NK-92 (cell line): Measurements from ENCODE around the gene MAGI1.
"Not testable (repeated sequence)": the region's sequence is repeated elsewhere in the genome, so short reads cannot be mapped to it uniquely, and the experiment has no call there.

Experiments
- DNase-seq: peaks from one replicate; lab custom pipeline; 2025; ENCODE audit not compliant: unreplicated experiment; lab: John Stamatoyannopoulos, UW

MAGI1 gene

DNA sequence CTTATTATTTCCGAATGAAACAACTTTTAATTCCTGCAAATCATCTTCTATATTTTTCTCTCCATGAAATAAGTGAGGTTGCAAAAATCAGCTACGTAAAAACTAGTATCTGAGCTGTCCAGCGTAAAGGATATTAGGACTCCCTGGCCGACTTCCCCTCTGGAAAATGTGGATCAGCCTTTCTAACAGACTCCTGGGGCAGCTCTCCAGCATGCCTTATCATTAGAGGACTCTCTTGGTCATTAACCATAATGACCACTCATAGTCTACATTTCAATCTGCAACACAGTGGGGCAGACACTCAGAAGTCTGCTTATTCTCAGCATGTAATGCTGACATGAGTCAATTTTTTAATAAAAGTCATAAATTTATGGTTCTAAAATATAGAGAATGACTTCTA lies 130.1 kb downstream of the MAGI1 start:
- no peak for DNase-seq

DNA sequence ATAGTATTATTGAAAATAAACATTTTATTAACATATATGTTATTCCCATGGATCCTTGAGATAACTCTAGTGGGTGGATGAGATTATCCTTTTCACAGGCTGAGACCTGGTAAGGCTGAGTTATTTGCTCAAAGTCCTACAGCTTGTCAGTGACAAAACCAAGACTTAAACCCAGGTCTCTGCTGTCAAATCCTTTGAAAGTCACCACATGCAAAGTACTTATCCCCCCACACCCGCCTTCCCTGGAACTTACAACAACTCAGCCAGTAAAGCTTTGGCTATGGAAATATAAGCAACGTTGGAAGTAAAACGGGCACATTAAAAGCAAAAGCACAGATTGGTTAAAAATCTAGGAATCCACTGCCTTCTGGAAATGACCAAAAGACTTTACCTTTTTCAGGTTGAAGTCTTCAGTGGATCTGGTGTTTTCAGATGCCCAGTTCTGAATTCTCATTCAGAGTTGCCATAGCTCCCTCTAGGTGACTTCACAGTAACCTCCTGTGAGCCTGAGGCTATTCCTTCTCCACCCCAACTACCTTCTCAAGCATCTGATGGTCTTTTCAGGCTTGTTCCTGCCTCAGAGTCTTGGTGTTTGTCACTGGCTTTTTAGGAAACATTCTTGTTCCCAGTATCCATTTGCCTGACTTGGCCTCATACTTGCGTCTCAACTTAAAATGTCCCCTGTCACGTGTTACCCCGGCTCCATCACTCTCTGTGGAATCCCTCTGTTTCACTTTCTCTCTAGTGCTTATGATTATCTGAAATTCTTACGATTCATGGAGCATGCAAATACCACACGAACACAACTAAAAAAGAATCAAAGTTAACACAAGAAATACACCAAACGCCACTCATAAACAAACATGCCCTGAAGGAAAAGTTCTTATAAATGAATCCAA lies 131.2 kb downstream of the MAGI1 start:
- no peak for DNase-seq

DNA sequence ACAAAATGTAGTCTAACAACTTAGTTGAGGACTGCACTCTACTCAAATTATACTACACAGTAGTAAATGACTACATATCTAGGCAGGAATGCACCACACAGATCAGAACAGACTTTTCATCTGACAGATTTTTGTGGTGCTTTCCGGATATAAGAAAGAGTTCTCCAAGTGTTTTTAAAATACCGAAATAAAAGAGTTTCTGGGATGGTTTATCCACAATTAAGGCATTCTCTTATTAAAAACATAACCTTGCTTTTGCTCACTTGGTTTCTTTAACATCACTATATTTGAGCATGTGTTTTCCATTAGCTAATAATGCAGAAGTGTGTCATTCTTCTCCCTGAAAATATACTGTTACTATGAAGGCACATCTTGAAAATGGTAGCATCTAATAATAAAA lies 132.9 kb downstream of the MAGI1 start:
- no peak for DNase-seq

DNA sequence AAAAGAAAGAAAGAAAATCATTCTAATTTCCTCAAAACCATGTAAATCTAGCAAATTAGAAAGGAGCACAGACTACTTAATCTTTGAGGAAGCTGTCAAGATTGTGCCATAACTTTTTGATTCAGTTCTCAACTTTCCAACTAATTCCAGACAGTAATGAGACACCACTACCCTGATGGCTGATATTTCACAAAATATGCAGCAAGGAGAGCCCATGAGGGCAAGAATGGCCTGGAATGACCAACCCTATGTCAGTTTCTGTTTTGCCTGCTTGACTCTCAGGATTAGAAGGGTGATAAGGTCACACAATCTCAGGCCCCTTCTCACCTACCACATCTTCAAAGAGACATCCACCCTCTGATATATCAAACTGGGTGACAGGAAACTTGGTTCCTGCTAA lies 134.7 kb downstream of the MAGI1 start:
- no peak for DNase-seq

DNA sequence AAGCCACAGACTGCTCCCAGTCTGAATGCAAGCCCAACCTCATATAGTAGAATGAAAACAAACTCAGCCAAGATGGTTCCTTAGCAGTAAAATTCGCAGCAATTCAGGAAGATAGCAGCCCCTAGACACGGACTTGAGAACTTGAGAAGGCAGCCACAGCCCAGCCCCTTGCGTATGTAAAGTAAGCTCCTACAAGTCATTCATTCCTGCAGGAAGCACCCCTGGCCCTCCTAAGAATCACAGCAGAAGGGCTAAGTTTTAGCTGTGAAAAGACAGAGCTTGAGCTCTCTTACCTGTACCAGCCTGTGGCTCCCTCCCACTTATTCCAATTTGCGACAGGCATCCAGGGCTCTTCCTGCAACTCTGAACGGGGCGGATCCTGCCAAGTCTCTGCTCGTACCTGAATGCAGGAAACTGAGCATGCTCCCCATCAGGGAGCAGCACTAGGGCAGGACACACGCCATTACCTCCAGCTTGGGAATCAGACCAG lies 136.4 kb downstream of the MAGI1 start:
- DNase-seq = no peak

DNA sequence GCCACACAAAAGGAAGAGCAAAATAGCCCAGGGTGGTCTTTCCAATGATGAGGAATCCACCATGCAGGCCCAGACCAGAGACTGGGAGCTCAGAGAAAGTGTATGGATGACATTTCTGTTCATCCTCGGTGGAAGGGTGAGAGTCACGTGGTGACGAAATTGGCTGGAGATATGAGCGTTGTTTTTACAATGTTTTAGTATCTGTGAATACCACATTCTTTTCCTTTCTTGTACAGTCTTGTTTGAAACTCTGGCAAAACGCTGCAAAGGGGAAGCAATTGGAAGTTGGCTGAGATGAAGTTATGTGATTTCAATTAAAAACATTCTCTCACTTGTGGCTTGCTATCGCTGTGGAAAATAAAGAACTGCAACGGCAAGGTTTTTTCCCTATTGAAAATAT lies 137.5 kb downstream of the MAGI1 start:
- DNase-seq = no peak

DNA sequence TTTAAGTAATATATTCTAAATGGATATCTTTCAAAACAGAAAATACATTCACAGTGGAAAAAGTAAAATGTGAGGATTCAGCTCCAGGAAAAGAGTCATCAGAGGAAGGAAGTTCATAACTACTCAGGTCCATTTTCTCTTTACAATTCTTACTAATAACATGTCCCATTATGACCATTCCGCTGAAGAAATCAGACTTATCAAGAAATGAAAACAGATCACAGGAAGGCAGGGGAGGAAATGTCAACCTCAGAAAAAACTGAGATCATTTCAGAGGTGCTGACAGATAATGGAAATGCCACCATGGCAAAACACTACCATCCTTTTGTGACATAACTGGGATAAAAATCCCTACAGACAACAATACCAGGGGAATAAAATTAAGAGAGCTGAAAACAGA lies 139.5 kb downstream of the MAGI1 start:
- no peak for DNase-seq

DNA sequence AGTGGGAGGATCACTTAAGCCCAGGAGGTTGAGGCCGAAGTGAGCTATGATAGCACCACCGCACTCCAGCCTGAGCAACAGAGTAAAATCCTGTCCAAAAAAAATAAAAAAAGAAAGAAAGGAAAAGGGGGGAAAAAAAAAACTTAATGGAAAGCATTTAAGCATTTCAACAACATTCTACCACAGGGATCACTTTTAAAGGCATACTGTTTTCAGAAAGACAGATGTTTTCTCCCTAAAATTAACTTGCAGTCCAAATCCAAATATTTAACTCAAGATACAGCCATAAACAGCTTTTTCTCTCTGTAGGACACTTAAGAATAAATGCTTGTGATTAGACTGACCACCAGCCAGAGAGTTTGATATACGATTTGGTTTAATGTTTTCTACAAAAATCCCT lies 141.0 kb downstream of the MAGI1 start:
- no peak for DNase-seq

DNA sequence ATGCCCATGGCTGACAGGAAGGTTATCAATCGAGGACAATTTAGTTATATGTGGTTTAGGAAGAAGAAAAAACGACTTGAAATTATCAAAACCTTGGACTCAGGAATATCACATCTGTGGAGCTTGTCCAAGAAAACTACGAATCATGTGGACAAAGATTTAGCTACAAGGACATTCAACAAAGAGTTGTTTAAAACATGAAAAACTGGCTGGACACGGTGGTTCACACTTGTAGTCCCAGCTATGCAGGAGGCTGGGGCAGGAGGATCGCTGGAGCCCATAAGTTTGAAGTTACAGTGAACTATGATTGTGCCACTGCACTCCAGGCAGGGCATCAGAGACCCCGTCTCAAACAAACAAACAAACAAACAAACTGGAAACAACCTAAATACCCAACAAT lies 142.4 kb downstream of the MAGI1 start:
- no peak for DNase-seq

DNA sequence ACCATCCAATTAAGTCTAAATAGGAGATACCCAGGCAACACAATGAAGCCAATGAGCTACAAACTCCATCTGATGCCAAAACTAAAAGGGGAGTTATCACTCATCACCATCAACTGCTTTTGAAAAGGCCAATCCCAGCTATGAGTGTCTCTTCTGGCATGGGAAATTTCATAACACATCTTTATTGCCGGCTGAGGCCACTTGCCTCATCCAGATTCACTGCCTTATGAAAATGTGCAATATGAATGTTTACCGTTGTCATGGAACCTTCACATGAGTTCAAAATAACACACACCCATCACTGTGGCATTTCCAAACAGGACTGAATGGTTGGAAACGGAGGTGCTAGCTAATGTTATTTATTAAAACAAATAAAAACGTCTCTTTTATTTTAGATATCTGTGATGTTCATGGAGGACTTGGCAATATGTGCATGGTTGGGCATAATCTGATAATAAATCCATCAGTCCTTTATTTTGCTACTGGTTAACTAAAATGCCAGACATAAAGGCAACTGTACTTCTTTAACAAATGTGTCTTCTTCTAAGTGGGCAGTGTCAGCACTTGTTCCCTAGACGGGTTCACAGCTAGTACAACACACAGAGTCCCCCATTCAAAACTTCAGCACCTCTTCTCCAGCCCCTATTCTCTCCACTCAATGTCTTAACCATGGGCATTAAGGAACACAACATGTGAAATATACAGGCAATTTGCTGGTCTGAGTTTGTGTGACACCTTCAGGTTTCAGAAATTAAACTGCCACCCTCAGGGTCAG lies 143.9 kb downstream of the MAGI1 start:
- DNase-seq = no peak

DNA sequence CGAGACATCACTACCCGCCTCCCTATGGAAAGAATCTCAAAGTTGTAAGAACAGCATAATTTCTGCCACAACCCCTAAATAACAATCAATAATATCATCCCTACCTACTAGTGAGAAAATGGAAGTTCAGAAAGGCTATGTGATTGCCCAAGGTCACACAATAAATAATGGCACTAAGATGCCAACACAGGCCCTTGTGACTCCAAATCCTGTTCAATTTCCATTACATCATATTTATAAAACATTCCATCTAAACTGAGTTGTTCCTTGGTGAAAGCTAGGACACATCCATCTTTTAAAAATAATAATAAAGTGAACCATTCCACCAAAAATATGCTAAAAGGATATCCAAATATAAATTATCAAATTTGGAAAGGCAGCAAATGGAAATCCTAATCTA lies 144.6 kb downstream of the MAGI1 start:
- DNase-seq = no peak

DNA sequence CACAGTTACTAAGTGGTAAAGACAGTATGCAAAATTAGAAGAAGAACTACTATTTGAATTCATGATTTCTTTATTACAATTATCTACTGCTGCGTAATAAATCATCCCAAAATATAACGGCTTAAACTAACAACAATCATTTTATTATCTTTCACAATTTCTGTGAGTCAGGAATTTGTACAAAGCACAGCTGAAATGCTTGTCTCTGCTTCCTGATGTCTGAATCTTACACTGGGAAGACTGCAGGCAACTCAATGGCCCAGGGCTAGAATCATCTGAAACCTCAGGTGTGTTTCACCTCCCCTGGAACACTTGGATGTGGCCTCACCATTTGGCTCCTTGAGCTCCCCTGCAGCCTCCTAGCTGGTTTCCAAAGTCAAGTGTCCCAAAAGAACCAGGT lies 145.1 kb downstream of the MAGI1 start:
- DNase-seq = no peak

DNA sequence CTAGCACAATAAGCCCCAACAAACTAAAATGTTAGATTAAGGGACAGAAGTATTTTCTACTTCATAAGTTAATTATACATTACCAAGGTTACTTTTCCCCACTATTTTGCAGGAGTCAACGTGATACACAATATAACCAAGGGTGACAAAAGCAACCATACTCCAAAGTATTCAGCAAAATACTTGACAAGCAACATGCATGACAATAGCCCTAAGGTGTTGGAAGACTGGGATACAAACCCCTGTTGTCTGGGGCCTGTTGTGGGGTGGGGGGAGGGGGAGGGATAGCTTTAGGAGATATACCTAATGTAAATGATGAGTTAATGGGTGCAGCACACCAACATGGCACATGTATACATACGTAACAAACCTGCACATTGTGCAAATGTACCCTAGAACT lies 147.2 kb downstream of the MAGI1 start:
- not testable (repeated sequence) for DNase-seq

DNA sequence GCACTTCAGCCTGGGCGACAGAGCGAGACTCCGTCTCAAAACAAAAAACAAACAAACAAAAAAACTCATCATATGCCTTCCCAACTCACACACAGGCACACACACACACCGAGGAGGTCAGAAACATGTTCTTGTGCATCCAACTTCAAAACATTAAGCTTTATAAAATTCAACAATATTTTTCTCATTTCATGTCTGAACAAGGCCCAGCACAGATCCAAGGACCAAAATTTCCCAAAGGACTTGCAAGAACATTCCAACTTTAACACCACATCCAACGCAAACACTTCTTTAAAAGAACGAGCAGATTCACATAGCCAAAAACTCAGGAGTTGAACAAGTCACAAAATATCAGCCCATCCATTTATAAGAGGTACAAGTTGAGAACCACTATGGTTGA lies 148.4 kb downstream of the MAGI1 start:
- no peak for DNase-seq

DNA sequence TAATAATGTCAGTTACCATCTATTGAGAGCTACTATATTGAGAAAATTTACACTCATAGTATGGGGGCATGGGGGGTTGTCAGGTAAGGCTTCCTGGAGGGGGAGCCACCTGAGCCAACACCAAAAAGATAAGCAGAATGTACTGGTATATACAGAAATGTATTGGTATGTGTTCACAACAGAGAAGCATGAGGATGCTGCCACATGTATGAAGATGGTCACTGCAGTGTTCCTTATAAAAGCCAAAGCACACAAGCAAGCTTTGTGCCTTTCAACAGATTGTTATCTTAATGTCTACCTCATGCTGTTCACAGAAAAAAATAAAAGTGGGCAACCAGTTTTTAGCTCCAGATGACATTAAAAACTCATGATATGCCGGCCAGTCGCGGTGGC lies 149.0 kb downstream of the MAGI1 start:
- DNase-seq = no peak

DNA sequence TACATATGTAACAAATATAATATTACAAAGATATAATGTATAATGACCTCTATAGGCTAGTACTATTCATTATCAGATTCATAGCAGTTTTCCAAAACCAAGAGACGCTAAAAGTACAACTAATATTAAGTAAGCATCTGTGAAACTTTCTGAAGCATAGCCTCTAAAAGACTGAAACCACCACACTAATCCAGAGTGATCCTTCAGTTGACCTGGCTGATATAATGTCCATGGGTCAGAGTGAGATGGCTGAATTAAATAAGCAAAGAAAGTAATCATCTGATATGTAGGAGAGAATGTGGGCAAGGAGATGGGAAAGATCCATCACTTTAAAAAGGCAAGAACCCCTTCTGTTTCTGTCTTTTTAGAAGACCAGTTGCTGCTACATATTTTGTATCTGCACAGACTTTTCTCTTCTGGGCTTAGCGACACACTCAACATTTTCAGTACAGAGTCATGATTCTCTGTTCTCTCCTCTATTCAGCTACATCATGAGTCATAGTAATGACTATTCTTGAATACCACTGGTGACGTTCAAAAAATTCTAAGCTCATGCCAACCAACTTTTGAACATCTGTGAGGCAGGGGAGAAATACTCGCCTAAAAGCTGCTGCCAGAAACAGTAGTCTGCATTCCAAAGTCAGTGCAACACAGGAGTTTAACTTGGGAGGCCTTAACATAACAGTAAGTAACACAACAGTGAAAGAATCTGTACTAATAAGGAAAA lies 149.6 kb downstream of the MAGI1 start:
- DNase-seq = no peak

DNA sequence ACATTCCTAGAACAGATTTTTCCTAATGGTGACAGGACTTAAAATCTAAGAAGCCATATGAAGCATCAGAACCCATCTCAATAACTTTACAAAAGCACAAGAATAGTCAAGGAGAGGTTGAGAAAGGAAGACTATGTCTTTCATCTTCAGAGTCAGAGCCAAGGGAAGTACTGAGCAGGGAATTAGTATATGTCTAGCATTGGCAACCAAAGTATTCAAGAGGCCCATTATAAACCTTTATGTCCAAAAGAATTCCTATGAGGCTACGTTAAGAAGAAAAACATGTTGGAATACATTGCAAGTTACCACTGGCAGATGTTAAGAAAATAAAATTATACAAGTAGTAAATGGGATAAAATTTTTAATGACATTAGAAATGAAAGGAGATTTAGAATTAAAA lies 150.5 kb downstream of the MAGI1 start:
- no peak for DNase-seq

DNA sequence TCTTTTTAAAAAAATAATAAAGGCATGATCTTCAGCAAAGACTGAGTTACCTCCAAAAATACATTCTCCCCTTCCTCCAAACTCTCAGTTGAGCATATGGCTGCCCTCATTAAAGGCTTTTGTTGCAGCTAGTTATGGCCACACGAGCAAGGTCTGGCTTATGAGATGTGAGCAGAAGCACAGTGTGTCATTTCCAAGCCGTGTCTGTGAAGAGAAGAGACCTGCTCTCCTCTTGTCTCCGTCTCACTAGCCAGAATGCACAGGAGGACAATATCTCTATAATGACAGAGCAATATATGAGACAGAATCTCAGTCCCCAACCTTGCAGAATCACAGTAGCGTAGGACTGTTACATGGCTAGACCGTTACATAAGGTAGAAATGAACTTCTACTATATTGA lies 152.3 kb downstream of the MAGI1 start:
- no peak for DNase-seq

DNA sequence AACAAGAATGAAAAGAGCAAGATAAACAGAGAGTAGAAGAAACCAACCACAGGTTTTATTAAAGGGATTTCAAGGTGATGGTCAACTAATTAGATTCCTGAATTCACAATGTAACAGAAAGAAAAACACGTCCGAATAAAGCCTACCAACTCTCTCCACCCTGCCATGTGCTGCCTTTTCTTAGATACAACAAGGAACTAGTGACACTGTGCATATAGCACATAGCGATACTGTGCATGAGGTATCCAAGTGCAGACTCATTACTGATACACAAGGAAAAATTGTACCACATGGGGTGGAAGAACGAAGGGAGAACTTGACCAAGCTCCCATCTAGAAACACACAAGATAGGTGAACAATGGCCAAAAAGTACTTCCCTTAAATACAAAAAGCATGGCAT lies 154.6 kb downstream of the MAGI1 start:
- no peak for DNase-seq

DNA sequence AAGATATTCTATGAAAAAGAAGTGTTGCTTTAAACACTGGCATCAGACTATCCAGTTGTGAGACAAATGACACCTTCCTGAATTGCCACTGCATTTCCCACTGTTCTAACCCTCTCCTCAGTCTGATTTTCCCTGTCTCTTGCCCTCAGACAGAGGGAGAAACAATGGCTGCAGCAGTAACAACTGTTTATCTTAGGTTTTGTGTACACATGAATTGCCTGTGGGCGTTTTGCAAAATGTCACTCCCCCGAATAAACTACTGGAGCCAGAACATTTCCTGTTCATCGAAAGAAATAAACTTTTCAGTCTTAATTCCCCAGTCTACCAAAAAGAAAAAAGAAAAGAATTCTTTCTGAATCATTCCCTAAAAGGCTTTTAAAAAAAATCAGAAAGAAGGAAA lies 155.1 kb downstream of the MAGI1 start:
- DNase-seq = no peak

DNA sequence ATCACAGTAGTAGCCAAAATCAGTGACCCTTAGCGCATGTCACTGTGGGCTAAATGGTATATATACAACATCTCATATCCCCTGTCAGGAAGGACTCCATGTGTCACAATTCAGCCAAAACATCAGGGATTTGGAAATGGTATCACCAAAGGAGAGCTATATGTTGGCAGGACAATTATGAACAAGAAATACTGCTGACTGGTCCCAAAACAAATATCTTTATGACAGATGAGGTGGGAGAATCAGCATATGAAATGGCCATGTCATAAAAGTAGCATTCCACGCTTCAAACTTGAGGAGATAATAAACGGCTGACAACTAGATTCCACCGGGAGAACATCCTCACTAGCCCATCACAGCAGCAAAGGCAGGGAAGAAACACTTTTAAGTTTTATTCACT lies 158.4 kb downstream of the MAGI1 start:
- DNase-seq = no peak

DNA sequence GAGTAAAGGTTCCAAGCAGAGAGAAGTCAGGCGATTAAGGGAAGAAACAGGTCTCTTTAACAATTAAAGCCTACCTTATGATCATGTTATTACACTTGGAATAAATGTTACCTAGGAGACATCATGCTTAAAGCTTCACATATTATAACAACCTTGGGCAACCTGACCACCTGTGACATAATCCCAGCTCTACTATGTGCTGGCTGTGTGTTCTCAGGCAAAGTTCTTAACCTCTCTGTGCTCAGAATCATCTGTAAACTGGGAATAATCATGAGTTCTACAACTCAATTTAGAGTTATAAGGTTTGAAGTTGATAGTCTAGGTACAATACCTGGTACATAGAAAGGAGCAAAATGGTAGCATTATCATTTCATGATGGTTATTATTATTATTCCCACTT lies 159.3 kb downstream of the MAGI1 start:
- DNase-seq = no peak
